Measurements from ENCODE around the gene STT3A. TPM values are rescaled to one million over a fixed set of nuclear protein-coding genes. Genes with fewer than 3 reads are reported as not detected.
A peak's percentile ranks its signal among the peaks of the same experiment; 100 is the strongest.

STT3A gene
- total RNA-seq, 1 donor from 2014 or later, result 232 TPM

DNA sequence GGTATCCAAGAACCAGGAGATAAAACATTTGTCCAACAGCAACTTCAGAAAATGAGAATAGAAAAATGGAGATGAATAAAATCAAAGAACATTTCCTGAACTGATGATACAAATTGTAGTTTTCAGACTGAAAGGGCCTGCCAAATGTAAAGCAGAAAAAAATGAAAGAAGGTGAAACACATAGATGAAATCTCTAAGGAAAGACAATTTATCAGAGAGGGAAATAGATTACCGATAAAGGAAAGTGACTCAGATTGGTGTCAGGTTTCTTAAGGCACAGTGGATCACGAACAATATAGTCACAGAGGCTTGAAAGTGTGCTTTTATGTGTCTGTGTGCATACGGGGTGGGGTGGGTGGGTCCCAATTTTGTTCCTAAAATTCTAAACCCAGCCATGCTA, 4.1 kb upstream of the STT3A start:
- peaks cover 9% of the 10 kb centered on the region for H3K36me3 ChIP-seq (ENCODE audit: insufficient read depth, low read length)
- TF ChIP-seq, protein P1, sequence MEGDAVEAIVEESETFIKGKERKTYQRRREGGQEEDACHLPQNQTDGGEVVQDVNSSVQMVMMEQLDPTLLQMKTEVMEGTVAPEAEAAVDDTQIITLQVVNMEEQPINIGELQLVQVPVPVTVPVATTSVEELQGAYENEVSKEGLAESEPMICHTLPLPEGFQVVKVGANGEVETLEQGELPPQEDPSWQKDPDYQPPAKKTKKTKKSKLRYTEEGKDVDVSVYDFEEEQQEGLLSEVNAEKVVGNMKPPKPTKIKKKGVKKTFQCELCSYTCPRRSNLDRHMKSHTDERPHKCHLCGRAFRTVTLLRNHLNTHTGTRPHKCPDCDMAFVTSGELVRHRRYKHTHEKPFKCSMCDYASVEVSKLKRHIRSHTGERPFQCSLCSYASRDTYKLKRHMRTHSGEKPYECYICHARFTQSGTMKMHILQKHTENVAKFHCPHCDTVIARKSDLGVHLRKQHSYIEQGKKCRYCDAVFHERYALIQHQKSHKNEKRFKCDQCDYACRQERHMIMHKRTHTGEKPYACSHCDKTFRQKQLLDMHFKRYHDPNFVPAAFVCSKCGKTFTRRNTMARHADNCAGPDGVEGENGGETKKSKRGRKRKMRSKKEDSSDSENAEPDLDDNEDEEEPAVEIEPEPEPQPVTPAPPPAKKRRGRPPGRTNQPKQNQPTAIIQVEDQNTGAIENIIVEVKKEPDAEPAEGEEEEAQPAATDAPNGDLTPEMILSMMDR (IDR thresholded peaks at IDR 0.05; ENCODE audit: insufficient read depth, low read depth, low read length), result no peak
- TF ChIP-seq EZH2 (IDR thresholded peaks at IDR 0.05; ENCODE audit: insufficient read depth, low read length), result no peak
- H3K27me3 Mint-ChIP-seq (ENCODE audit: low read depth, unreplicated experiment), result no peaks in the 10 kb centered on the region
- H3K79me2 ChIP-seq (ENCODE audit: insufficient read depth, low read length), result peaks cover 17% of the 10 kb centered on the region
- no peaks in the 10 kb centered on the region for H3K36me3 Mint-ChIP-seq (ENCODE audit: low read depth, unreplicated experiment)
- no peaks in the 10 kb centered on the region for H3K27me3 ChIP-seq (ENCODE audit: insufficient read depth, low read length)
- H4K20me1 ChIP-seq (ENCODE audit: insufficient read depth, low read length), result no peaks in the 10 kb centered on the region
- peaks cover 3% of the 10 kb centered on the region for H3K9me3 Mint-ChIP-seq (ENCODE audit: unreplicated experiment)
- H3K4me3 Mint-ChIP-seq (ENCODE audit: unreplicated experiment), result no peak overlapping the region
- DNase-seq (ENCODE audit: low read depth) (peak; percentile 30), FAIRE-seq (no peak)
- peaks cover 4% of the 10 kb centered on the region for H3K4me1 ChIP-seq (ENCODE audit: insufficient read depth, low read length)
- H3K4me1 Mint-ChIP-seq (ENCODE audit: low read depth, unreplicated experiment), result peaks cover 19% of the 10 kb centered on the region
- H3K4me2 ChIP-seq (ENCODE audit: low read length), result peak overlapping the region; percentile 59
- H3K27ac Mint-ChIP-seq (ENCODE audit: unreplicated experiment), result no peak overlapping the region
- no peak overlapping the region for H3K4me3 ChIP-seq (ENCODE audit: insufficient read depth, low read depth, low read length)
- no peaks in the 10 kb centered on the region for H3K9me3 ChIP-seq (ENCODE audit: insufficient read depth, low read depth, low read length)
- no peak overlapping the region for H2AFZ ChIP-seq (ENCODE audit: low read depth, low read length)
- H3K27ac ChIP-seq (ENCODE audit: low read depth, low read length), result no peak overlapping the region
- peak overlapping the region; percentile 27 for H3K9ac ChIP-seq (ENCODE audit: low read length)

DNA sequence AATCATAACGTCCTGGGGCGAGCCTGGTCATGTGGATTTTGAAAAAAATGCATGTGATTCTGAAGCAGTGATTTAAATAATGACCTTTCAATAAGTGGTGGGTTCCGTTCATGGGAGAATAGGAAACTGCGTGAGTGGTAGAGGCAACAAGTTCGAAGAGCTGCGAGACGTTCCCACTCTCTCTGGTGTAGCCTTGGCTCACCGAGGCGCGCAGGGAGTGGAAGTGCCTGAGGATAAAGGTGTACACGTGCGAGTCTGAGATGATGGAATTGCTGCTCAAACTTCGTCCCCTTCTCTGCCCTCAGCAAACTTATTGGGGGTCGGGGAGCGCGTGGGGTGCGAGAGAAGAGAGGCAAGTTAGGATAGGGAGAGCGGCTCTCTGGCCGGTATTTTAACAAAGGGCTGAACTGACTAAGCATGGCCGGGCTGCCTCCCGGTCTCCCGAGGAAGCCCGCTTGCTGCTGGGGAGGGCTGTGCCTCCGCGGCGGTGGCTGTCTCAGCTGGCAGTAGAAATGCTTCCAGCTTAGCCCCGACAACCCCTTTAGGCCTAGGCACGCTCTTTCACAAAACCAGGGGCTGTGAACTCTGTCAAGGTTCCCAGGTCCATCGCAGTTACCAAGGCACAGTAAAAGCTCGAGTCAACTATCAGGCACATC, 875 bp upstream of the STT3A start:
- Mint-ChIP-seq H3K27me3 (ENCODE audit: low read depth, unreplicated experiment) (no peaks in the 10 kb centered on the region), H3K9me3 (ENCODE audit: unreplicated experiment) (peaks cover 3% of the 10 kb centered on the region), H3K36me3 (ENCODE audit: low read depth, unreplicated experiment) (no peaks in the 10 kb centered on the region), H3K27ac (ENCODE audit: unreplicated experiment) (peak overlapping the region; percentile 99), H3K4me3 (ENCODE audit: unreplicated experiment) (peak overlapping the region; percentile 100), H3K4me1 (ENCODE audit: low read depth, unreplicated experiment) (peaks cover 34% of the 10 kb centered on the region)
- Histone ChIP-seq H3K27ac (ENCODE audit: low read depth, low read length) (peak overlapping the region; percentile 99), H3K4me1 (ENCODE audit: insufficient read depth, low read length) (peaks cover 4% of the 10 kb centered on the region), H3K79me2 (ENCODE audit: insufficient read depth, low read length) (peaks cover 50% of the 10 kb centered on the region), H3K9ac (ENCODE audit: low read length) (peak overlapping the region; percentile 99), H2AFZ (ENCODE audit: low read depth, low read length) (peak overlapping the region; percentile 76), H3K4me2 (ENCODE audit: low read length) (peak overlapping the region; percentile 89), H3K4me3 (ENCODE audit: insufficient read depth, low read depth, low read length) (peak overlapping the region; percentile 89), H3K9me3 (ENCODE audit: insufficient read depth, low read depth, low read length) (no peaks in the 10 kb centered on the region), H4K20me1 (ENCODE audit: insufficient read depth, low read length) (peaks cover 20% of the 10 kb centered on the region), H3K36me3 (ENCODE audit: insufficient read depth, low read length) (peaks cover under 1% of the 10 kb centered on the region), H3K27me3 (ENCODE audit: insufficient read depth, low read length) (no peaks in the 10 kb centered on the region)
- FAIRE-seq, result no peak
- DNase-seq (ENCODE audit: low read depth), result peak; percentile 16
- no peak for TF ChIP-seq EZH2 (IDR thresholded peaks at IDR 0.05; ENCODE audit: insufficient read depth, low read length)
- TF ChIP-seq, protein P1 (IDR thresholded peaks at IDR 0.05; ENCODE audit: insufficient read depth, low read depth, low read length), result no peak

Measured in astrocyte (in vitro differentiated cells and primary cell).